COR-L47 (cell line): ENCODE results near the gene COL6A1.
"Not testable (repeated sequence)": the region's sequence is repeated elsewhere in the genome, so short reads cannot be mapped to it uniquely, and the experiment has no call there.

Experiments
- DNase-seq: peaks from one replicate; lab custom pipeline; 2025; lab: John Stamatoyannopoulos, UW

The COL6A1 gene

GRCh38 chr21:45945066-45945867, 36.3 kb upstream of the COL6A1 start:
- no peak for DNase-seq

- no peak for DNase-seq
These were observed 35.7 kb upstream of the COL6A1 start for GRCh38 chr21:45945868-45946210.

- no peak for DNase-seq
These were observed 34.3 kb upstream of the COL6A1 start for GRCh38 chr21:45947296-45947695.

GRCh38 chr21:45947716-45948255, 33.8 kb upstream of the COL6A1 start:
- DNase-seq = no peak

GRCh38 chr21:45948576-45949141, 32.9 kb upstream of the COL6A1 start:
- no peak for DNase-seq

- DNase-seq = no peak
These were observed 31.4 kb upstream of the COL6A1 start for GRCh38 chr21:45949928-45950739.

GRCh38 chr21:45950740-45951515, 30.6 kb upstream of the COL6A1 start:
- peak; percentile 68 for DNase-seq

GRCh38 chr21:45951676-45952075, 29.9 kb upstream of the COL6A1 start:
- DNase-seq = no peak

- not testable (repeated sequence) for DNase-seq
These were observed 29.0 kb upstream of the COL6A1 start for GRCh38 chr21:45952527-45952926.

GRCh38 chr21:45952974-45953373, 28.6 kb upstream of the COL6A1 start:
- no peak for DNase-seq

GRCh38 chr21:45954261-45954660, 27.3 kb upstream of the COL6A1 start:
- DNase-seq = no peak

GRCh38 chr21:45954921-45955320, 26.6 kb upstream of the COL6A1 start:
- DNase-seq = no peak

- no peak for DNase-seq
These were observed 24.0 kb upstream of the COL6A1 start for GRCh38 chr21:45957551-45957950.

- no peak for DNase-seq
These were observed 23.5 kb upstream of the COL6A1 start for GRCh38 chr21:45957981-45958600.

- no peak for DNase-seq
These were observed 22.4 kb upstream of the COL6A1 start for GRCh38 chr21:45959182-45959581.

- DNase-seq = no peak
These were observed 21.7 kb upstream of the COL6A1 start for GRCh38 chr21:45959779-45960390.

- not testable (repeated sequence) for DNase-seq
These were observed 20.2 kb upstream of the COL6A1 start for GRCh38 chr21:45961408-45961807.

- DNase-seq = no peak
These were observed 18.9 kb upstream of the COL6A1 start for GRCh38 chr21:45962531-45963231.

GRCh38 chr21:45963232-45963570, 18.4 kb upstream of the COL6A1 start:
- no peak for DNase-seq

GRCh38 chr21:45964649-45965048, 16.9 kb upstream of the COL6A1 start:
- no peak for DNase-seq
